Activated naive CD4-positive, alpha-beta T cell treated with anti-CD3 and anti-CD28 coated beads, Interleukin-2, amount 10 ng/mL, durations not matched to agents 7 days and 5 days (primary cell): Measurements from ENCODE around the gene DDIT4.

Experiments
- CTCF ChIA-PET: fragments of 350-600 bp; sonication (Branson Sonifier 250); formaldehyde crosslinking; loops from one replicate; lab custom pipeline; 2021; ENCODE audit warnings: antibody characterized with exemption; lab: Charles Lee
- DNase-seq: peaks from one replicate; pipeline ENCODE4 v3.0.0-alpha.2; 2020
- H3K27ac Mint-ChIP-seq: one replicate; pipeline ENCODE4 v1.8.0; 2021; ENCODE audit warnings: mild to moderate bottlenecking, moderate library complexity, mixed read lengths
- H3K27me3 Mint-ChIP-seq: one replicate; pipeline ENCODE4 v1.8.0; 2021; ENCODE audit warnings: mild to moderate bottlenecking, mixed read lengths
- H3K36me3 Mint-ChIP-seq: one replicate; pipeline ENCODE4 v1.8.0; 2021; ENCODE audit warnings: mixed read lengths
- H3K4me1 Mint-ChIP-seq: one replicate; pipeline ENCODE4 v1.8.0; 2021; ENCODE audit warnings: mixed read lengths
- H3K4me3 Mint-ChIP-seq: one replicate; pipeline ENCODE4 v1.8.0; 2021; ENCODE audit warnings: mild to moderate bottlenecking, moderate library complexity, mixed read lengths
- H3K9me3 Mint-ChIP-seq: one replicate; pipeline ENCODE4 v1.8.0; 2021; ENCODE audit warnings: mixed read lengths

DDIT4 gene

DNA sequence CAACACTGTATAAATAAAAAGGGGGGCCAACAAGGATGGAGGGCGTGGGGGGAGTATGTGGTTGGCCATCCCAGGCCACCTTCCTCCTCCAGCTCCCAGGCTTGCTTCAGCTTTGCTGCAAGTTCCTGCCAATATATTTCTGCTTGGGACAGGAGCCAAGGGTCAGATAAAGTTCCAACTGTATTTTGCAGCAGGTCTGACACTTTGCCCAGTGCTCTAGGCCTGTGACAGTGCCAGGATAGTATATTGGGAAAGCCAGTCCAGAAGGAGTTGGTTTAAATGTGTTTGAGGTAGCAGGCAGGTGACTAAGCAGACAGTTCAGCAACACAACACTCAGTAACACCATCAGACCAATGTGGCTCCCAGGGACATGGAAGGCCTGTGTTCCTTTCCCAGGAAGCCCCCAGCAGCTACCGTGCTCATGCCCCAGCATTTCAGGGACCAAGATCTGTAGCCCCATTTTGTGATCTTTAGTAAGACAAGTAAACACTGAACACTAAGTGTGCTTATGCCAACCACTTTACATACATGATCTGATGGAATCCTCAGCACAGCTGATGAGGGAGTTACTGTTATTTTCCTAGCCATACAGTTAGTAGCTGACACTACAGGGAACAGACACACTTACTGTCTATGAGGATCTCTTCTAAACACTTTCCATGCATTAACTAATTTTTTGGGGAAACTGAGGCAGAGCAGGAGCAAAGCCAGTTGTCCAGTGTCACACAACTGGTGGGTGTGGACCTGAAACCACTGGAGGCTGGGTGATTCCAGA is 42.1 kb downstream of the DDIT4 start:
- H3K4me3 Mint-ChIP-seq: no peak overlapping the region
- peaks cover 6% of the 10 kb centered on the region for H3K36me3 Mint-ChIP-seq
- CTCF ChIA-PET: interaction anchor here (0.6 to 1.6 kb wide), 5 partner anchors 9 to 373 kb away, joined by 3 to 5 read pairs (median 4); no protein-coding TSS in a partner anchor
- H3K9me3 Mint-ChIP-seq: no peaks in the 10 kb centered on the region
- no peaks in the 10 kb centered on the region for H3K27me3 Mint-ChIP-seq
- no peak for DNase-seq
- peak overlapping the region; percentile 74 for H3K27ac Mint-ChIP-seq
- peaks cover 80% of the 10 kb centered on the region for H3K4me1 Mint-ChIP-seq

DNA sequence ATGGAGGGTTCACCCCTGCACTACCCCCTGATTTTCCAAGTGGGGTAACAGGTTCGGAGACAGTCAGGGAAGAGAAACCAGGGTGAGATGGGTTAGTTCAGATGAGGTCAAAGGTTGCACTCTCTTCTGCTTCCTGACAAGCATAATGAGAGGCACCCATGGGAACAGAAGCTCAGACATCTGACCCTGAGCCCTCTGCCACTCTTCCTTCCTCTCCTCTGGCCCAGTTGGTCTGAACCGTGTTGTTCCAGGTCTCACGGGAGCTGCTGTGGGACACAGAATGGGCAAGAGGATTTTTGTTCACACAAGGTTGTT is 42.6 kb downstream of the DDIT4 start:
- CTCF ChIA-PET: interaction anchor here (0.6 to 1.5 kb wide), 4 partner anchors 10 to 373 kb away, joined by 3 to 5 read pairs (median 4); no protein-coding TSS in a partner anchor
- Mint-ChIP-seq H3K9me3 (no peaks in the 10 kb centered on the region), H3K27me3 (no peaks in the 10 kb centered on the region), H3K36me3 (peaks cover 6% of the 10 kb centered on the region), H3K27ac (peak overlapping the region; percentile 74), H3K4me3 (no peak overlapping the region), H3K4me1 (peaks cover 80% of the 10 kb centered on the region)
- no peak for DNase-seq

DNA sequence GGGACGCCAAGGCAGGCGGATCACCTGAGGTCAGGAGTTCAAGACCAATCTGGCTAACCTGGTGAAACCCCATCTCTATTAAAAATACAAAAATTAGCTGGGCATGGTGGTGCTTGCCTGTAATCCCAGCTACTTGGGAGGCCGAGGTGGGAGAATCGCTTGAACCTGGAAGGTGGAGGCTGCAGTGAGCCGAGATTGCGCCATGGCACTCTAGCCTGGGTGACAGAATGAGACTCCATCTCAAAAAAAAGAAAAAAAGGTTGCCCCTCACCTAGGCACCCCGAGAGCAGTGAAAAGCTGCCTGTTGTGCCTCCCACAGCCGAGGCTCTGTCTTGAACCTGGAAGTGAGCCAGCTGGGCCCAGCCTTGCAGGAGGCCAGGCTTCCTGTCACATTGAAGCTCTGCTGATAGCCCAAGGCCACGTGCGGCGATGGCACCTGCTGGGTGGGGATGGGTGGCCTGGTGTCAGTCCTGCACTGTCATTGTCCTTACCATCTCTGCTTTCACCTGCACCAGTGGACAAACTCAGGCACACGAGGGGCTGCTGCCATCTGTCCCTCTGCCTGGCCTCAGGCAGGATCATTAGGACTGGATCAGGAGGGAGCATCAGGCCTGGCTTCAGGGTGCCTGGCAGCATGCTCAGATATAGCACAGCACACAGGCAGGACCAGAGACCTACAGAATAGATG is 43.2 kb downstream of the DDIT4 start:
- H3K4me1 Mint-ChIP-seq: peaks cover 81% of the 10 kb centered on the region
- peaks cover 6% of the 10 kb centered on the region for H3K36me3 Mint-ChIP-seq
- peak; percentile 65 for DNase-seq
- peak overlapping the region; percentile 87 for H3K27ac Mint-ChIP-seq
- no peaks in the 10 kb centered on the region for H3K9me3 Mint-ChIP-seq
- CTCF ChIA-PET: interaction anchor here (0.7 to 1.5 kb wide), 5 partner anchors 10 to 42 kb away, joined by 3 to 5 read pairs (median 4); no protein-coding TSS in a partner anchor
- H3K4me3 Mint-ChIP-seq: peak overlapping the region; percentile 22
- H3K27me3 Mint-ChIP-seq: no peaks in the 10 kb centered on the region

DNA sequence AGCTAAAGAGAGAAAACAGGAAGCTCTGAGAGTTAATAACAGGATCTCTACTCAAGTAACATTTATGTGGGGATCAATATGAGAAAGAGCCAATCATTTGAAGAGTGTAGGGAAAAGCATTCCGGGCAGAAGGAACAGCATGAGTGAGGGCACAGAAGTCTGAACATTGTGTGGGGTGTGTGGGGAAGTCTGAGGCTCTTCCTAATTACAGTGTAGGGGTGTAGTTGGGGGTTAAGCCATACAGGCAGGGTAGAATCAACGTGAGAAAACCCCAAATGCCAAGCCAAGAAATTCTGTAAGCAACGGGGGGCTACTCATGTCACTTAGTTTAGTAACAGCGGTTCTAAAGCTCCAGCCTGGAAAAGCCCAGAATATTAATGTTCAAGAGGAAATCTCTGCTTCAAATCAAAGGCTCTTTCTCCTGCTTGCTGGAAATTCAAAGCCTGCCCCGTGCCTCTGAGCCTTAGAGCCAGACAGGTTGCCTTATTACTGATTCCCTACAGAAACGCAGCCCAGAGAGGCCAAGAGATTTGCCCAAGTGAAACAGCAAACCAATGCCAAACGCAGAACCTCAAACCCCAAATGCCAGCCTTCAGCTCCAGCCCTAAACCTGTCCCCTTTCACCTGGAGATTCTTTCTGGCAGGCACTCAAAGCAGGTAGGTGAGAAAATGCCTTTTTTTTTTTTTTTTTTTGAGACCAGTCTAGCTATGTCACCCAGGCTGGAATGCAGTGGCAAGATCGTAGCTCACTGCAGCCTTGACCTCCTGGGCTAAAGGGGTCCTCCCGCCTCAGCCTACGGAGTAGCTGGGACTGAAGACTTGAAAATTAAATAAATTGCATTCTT is 44.9 kb downstream of the DDIT4 start:
- CTCF ChIA-PET: interaction anchor here (0.9 to 2.2 kb wide), 6 partner anchors 10 to 100 kb away, joined by 3 to 6 read pairs (median 4); no protein-coding TSS in a partner anchor
- Mint-ChIP-seq H3K27ac (peak overlapping the region; percentile 88), H3K4me3 (peak overlapping the region; percentile 68), H3K27me3 (no peaks in the 10 kb centered on the region), H3K4me1 (peaks cover 88% of the 10 kb centered on the region), H3K9me3 (no peaks in the 10 kb centered on the region), H3K36me3 (peaks cover 8% of the 10 kb centered on the region)
- DNase-seq: no peak

DNA sequence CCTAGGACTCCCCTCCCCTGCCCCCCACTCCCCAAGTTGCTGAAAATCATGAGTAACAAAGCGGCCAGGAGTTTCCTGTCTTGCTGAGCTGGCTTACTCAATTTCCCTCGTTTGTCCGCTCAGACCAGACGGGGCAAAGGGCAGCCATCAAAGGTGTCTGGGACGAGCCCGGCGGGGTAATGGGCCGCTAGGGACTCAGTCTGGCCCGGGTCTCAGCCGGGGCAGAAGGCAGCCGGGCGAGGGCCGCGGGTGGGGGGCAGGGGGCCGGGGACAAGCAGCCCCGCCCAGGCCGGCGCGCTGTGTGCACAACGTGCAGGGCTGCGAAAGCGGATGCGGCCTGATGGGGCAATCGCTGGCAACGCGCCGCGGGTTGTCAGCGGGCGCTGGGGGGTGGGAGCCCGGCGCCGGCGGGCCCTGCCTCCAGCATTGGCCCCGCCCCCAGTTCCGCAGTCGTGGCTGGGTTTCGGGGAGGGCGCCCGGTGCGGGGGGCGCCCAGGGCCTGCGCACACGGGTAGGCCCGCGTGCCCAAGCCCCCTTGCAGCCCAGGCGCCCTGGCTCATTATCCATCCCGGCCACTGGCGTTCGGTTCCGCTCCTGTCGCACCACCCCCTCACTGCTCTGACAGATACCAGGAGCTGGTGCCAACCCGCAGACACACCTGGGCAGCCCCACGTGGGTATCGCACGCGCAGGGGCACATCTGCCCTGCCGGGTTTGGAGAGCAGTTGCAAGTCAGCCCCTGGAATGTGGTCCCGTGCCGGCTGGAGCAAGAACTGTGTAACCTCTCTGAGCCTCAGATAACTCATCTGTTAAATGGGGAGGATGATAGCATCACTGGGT is 45.9 kb downstream of the DDIT4 start:
- Mint-ChIP-seq H3K27ac (peak overlapping the region; percentile 99), H3K36me3 (peaks cover 8% of the 10 kb centered on the region), H3K9me3 (no peaks in the 10 kb centered on the region), H3K4me3 (peak overlapping the region; percentile 75), H3K4me1 (peaks cover 93% of the 10 kb centered on the region), H3K27me3 (no peaks in the 10 kb centered on the region)
- CTCF ChIA-PET: interaction anchor here (0.9 to 4.4 kb wide), 8 partner anchors 11 to 59 kb away, joined by 3 to 28 read pairs (median 6); partner anchors contain the start of gene DDIT4
- peak; percentile 92 for DNase-seq

DNA sequence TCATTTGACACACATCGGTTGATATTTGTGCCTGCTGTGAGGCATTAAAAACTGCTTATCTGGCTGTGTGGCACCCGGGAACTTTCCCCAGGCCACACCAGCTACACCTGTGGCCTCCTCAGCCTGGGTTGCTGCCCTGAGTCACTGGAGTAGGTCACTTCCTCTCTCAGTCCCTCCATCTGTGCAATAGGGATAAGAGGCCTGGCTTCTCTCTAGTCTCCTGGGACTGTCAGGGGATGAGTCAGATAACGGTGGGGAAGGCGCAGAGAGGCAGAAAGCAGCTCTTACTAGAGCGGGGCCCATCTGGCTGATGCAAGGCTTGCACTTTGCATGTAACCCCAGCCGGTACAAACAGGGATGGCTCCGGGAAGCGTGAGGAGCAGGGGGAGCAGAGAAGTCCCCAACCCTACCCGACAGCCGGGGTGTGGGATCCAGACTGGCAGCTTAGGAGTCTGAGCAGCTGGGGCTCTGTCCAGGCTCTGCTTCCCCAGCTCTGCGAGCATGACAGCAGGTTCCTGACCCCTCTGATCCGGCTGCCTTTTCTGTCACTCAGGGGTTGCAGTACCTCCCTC is 47.0 kb downstream of the DDIT4 start:
- Mint-ChIP-seq H3K9me3 (no peaks in the 10 kb centered on the region), H3K4me3 (peak overlapping the region; percentile 75), H3K27ac (peak overlapping the region; percentile 99), H3K27me3 (no peaks in the 10 kb centered on the region), H3K4me1 (peaks cover 88% of the 10 kb centered on the region), H3K36me3 (peaks cover 6% of the 10 kb centered on the region)
- CTCF ChIA-PET: interaction anchor here (0.8 to 4.4 kb wide), 9 partner anchors 11 to 195 kb away, joined by 3 to 28 read pairs (median 7); partner anchors contain the start of gene DDIT4
- DNase-seq: peak; percentile 70

DNA sequence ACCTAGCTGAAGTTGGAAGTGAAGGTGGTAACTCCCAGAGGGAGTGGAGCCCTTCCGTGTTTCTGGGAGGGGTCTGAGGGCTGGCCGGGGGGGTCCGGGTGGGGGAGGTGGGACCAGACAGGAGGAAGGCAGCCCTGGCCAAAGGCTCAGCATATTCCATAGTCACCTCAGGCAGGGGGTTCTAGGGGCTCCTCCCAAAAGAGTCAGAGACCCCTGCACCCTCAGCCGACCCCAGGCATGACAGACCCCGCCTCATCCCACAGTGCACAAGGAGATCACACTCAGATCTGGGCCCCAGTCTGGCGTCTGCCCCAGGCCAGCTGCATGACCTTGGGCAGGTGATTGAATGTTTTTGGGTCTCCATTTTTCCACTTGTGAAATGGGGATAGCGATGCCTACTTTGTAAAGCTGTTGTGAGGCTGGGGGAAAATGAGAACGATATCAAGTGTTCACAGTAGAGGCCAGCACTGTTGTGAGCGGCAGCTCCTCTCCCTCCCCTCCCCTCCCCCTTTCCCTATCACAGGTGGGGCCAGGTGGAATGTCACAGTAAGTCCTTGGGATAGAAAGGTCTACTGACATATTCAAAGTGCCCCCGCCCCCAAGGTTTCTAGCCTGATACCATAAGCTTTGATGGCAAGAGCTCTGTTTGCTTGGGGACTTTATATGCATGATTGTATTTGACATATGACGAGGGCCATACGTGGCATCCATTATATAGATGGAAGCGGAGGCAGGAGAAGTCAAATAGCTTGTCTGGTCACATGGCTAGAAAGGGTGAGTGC is 47.7 kb downstream of the DDIT4 start:
- CTCF ChIA-PET: interaction anchor here (0.8 to 4.4 kb wide), 14 partner anchors 10 to 196 kb away, joined by 3 to 28 read pairs (median 4); partner anchors contain the start of gene DDIT4
- Mint-ChIP-seq H3K27me3 (no peaks in the 10 kb centered on the region), H3K4me3 (peak overlapping the region; percentile 42), H3K4me1 (peaks cover 85% of the 10 kb centered on the region), H3K9me3 (peaks cover 3% of the 10 kb centered on the region), H3K27ac (peak overlapping the region; percentile 99), H3K36me3 (peaks cover 4% of the 10 kb centered on the region)
- DNase-seq: no peak

DNA sequence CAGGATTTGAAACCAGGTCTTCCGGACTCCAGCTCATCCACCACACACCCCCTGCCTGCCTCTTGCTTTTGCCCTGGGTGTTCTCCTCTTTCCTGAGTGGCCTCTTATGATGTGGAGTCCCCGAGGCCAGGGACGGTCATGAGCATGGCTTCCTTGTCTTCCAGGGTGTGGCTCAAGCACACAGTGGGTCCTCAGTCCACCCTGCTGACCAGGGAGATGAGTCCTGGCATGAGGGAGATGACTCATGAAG is 48.2 kb downstream of the DDIT4 start:
- peak overlapping the region; percentile 99 for H3K27ac Mint-ChIP-seq
- H3K4me3 Mint-ChIP-seq: peak overlapping the region; percentile 42
- H3K27me3 Mint-ChIP-seq: no peaks in the 10 kb centered on the region
- CTCF ChIA-PET: interaction anchor here (0.9 to 4.4 kb wide), 10 partner anchors 10 to 189 kb away, joined by 3 to 28 read pairs (median 6); partner anchors contain the start of gene DDIT4
- peaks cover 8% of the 10 kb centered on the region for H3K9me3 Mint-ChIP-seq
- no peak for DNase-seq
- H3K36me3 Mint-ChIP-seq: peaks cover 9% of the 10 kb centered on the region
- peaks cover 85% of the 10 kb centered on the region for H3K4me1 Mint-ChIP-seq

DNA sequence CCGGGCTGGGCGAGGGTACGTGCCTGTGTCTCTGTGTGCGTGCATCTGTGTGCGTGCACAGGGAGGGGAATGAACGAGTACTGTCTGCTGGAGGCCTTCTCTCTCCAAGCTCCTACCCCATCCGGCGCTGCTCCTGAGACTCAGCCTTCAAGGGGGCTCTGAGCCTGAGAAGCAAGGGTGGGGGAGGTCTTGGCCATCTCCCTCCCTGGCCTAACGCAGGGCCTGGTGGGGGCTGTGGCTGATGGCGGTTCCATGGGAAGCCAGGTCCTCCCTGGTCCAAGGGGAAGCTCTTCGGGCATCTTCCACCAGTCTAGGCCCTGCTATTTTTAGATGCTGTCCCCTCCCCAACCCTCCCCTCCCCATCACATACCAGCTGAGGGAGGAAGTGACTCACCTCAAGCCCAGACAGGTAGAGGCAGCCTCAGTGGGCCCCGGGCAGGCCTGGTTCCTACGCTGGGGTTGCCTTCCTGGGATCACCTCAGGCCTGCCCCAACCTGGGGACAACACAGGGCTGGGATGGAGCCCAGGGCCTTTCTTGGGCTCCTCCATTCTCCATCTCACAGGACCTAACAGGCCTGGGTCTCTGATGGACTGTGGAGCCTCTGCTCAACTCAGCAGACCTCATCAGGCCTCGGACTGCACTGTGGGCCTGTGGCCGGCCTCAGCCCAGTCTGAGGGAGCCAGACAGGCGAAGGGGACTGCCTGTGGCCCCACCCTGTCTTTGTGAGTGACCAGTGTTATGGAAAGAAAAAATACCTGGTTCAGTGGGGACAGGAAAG is 48.7 kb downstream of the DDIT4 start:
- H3K27ac Mint-ChIP-seq: peak overlapping the region; percentile 99
- peaks cover 84% of the 10 kb centered on the region for H3K4me1 Mint-ChIP-seq
- peaks cover 11% of the 10 kb centered on the region for H3K36me3 Mint-ChIP-seq
- H3K4me3 Mint-ChIP-seq: peak overlapping the region; percentile 42
- H3K9me3 Mint-ChIP-seq: peaks cover 8% of the 10 kb centered on the region
- peak; percentile 69 for DNase-seq
- CTCF ChIA-PET: interaction anchor here (0.9 to 4.4 kb wide), 9 partner anchors 12 to 189 kb away, joined by 3 to 28 read pairs (median 4); partner anchors contain the start of gene DDIT4
- no peaks in the 10 kb centered on the region for H3K27me3 Mint-ChIP-seq

DNA sequence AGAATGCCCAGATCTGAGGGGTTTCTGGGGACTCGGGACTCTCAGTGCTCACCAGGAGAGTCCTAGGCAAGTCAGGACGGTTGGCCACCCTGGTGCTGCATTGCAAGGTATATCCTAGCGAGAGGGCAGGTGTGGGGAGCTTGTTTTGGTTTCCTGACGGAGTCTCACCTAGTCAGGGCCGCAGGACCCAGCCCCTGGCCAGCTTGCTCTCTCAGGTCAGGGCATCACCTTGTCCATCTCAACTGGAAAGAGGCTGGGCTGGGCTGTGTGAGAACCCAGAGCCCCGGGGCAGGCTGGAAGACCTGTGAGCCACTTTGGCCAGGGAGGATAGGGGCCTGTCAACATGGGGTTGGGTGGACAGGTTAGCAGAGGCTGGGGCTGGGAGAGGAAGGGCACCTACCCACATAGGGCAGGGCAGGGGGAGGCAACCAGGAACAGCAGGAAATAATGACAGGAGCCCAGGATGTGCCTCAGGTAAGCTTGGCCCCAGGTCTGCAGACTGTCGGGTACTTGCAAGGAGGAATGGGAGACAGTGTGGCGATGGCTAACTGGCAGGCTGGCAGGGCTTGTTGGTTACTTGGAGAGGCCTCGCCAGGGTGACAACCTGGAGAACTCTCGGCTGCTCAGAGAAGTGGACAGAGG is 49.5 kb downstream of the DDIT4 start:
- H3K27me3 Mint-ChIP-seq: no peaks in the 10 kb centered on the region
- CTCF ChIA-PET: interaction anchor here (0.6 to 4.4 kb wide), 4 partner anchors 15 to 63 kb away, joined by 3 to 28 read pairs (median 4); partner anchors contain the start of gene DDIT4
- peak overlapping the region; percentile 99 for H3K27ac Mint-ChIP-seq
- H3K36me3 Mint-ChIP-seq: peaks cover 14% of the 10 kb centered on the region
- H3K9me3 Mint-ChIP-seq: peaks cover 8% of the 10 kb centered on the region
- no peak overlapping the region for H3K4me3 Mint-ChIP-seq
- peaks cover 84% of the 10 kb centered on the region for H3K4me1 Mint-ChIP-seq
- DNase-seq: no peak

DNA sequence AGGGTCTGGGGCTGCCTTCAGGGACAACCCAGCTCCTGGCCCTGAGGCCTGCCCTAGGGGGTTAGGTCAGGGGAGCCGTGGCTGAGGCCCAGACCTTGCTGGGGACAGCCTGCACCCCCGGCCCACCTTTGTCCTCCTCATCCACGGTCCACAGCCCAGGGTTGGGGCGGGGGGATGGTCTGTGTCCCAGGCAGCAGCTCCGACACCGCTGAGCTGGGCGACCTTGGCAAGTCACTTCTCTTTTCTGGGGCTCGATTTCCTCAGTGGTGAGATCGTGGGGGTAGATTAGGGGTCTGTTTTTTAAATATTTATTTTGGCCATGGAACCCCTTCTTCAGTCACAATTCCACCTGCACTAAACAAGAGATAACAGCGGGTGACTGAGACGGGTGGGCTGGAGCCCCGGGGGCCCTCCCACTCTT is 50.1 kb downstream of the DDIT4 start:
- H3K4me1 Mint-ChIP-seq: peaks cover 84% of the 10 kb centered on the region
- no peak overlapping the region for H3K27ac Mint-ChIP-seq
- peaks cover 14% of the 10 kb centered on the region for H3K36me3 Mint-ChIP-seq
- no peaks in the 10 kb centered on the region for H3K27me3 Mint-ChIP-seq
- H3K4me3 Mint-ChIP-seq: no peak overlapping the region
- CTCF ChIA-PET: interaction anchor here (0.6 to 4.4 kb wide), 2 partner anchors 49 to 60 kb away, joined by 3 to 28 read pairs; partner anchors contain the start of gene DDIT4
- H3K9me3 Mint-ChIP-seq: peaks cover 8% of the 10 kb centered on the region
- no peak for DNase-seq
